22Rv1 (cell line): Measurements from ENCODE around the gene PQBP1.

Experiments
- CTCF ChIP-seq: fragments of 450-650 bp; IDR thresholded peaks from 2 replicates; pipeline ENCODE4 v1.5.1; 2017; ENCODE audit warnings: mild to moderate bottlenecking
- ZFX ChIP-seq: fragments of 450-650 bp; IDR thresholded peaks from 2 replicates; pipeline ENCODE4 v1.6.1; 2017; ENCODE audit warnings: antibody characterized with exemption, borderline replicate concordance

GRCh38 chrX:48904626-48905025, 6.9 kb downstream of the PQBP1 start:
- TF ChIP-seq CTCF (no peak), ZFX (no peak)
